GM21381 (cell line): ENCODE measurements around the gene FAM3D.

Experiments used
- ATAC-seq: cut with Tn5 transposase; IDR thresholded peaks from one replicate; pipeline ENCODE4 v1.9.1; 2021; ENCODE audit warnings: mild to moderate bottlenecking, moderate library complexity; ENCODE audit not compliant: unreplicated experiment

The FAM3D gene

GRCh38 chr3:58629629-58630028 lies 36.9 kb downstream of the FAM3D start:
- no peak for ATAC-seq

- ATAC-seq: no peak
Measured at GRCh38 chr3:58628823-58629562, 37.6 kb downstream of the FAM3D start.

DNA sequence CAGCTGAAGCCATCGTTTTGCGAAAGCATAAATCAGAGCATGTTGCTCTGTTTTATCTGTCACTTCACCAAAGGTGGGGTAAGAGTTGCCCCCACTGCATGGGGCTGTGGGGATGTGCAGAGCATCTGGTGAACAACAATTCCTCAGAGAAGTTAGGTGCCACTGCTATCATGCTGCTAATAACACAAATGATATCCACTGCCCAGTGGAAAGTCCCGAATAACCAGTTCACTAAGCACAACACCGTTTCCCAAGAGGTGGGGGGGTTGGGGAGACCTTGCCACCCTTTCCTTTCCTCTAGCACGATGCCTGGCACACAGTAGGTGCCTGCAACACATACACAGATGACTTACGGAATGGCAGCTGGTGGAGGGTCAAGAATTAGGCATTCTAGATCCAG lies 38.6 kb downstream of the FAM3D start:
- ATAC-seq: no peak

- ATAC-seq: no peak
Measured at GRCh38 chr3:58627570-58627885, 39.0 kb downstream of the FAM3D start.

DNA sequence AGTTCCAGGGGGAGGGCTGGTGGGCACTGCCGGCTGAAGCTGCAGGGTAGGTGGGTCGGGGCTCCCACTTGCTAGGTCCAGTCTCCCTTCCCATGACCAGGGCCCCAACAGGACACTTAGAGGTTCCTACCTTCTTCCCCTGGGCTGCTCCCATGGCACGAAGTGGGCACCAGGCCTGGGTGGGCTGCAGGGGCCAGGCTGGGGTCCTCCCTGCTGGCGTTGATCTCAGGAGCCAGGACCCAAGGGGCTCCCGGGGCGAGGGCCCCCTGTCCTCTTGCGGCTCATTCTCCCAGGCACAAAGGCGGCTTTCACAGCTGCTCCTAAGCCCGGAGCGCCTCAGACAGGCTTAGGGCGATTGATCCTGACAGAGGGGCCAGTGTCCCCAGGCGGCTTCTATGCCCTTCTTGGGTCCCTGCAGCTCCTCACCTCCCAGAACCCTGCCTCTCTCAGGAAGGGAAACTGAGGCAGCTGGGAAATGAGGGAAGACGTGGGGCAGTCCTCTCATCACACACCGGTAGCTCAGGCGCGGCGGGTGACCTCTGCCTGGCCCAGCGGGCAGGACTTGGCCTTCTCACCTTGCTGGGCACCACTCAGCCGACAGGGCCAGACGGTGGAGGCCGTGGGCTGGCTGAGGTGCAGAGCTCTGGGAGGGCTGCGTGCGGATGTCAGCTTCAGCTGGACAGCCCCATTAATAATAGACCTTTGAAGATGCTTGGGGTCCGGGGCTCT lies 39.6 kb downstream of the FAM3D start:
- ATAC-seq: no peak

- no peak for ATAC-seq
Measured at GRCh38 chr3:58625196-58625824, 41.3 kb downstream of the FAM3D start.

DNA sequence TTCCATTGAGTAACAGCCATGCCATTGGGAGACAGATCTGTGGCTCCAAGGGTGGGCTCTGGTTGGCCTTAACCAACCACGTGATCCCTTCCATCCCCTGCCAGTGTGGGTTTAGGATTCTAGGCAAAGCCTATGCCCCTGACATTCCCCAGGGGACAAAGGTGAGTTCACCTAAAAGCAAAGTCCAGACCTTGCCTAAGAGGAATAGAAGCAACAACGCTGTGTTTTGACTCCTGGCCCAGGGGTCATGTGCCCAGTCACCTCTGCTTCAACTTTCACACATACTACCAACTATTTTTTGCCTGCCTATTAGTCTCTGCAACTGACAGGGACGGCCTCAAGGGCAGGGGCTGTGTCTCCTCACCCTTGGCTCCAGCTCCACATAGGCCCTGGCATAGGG lies 42.0 kb downstream of the FAM3D start:
- no peak for ATAC-seq

GRCh38 chr3:58623961-58624360 lies 42.6 kb downstream of the FAM3D start:
- ATAC-seq: no peak

DNA sequence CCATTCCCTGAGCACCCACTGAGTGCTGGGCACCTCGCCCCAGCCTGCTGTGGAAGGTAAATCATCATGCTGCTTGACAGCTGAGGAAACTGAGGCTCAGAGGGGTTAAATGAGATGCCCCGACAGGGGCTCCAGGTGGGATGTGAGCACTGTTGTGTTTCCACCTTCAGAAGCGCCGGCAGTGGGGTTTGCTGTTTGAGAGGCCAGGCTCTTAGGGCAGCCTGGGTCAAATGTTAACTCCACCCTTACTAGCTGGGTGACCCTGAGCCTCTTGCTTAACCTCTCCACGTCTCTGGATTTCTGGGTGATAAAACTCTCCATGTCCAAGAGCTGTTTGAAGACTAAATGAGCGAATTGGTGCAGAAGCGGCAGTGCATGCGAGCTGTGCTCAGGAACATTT lies 43.1 kb downstream of the FAM3D start:
- ATAC-seq: no peak

DNA sequence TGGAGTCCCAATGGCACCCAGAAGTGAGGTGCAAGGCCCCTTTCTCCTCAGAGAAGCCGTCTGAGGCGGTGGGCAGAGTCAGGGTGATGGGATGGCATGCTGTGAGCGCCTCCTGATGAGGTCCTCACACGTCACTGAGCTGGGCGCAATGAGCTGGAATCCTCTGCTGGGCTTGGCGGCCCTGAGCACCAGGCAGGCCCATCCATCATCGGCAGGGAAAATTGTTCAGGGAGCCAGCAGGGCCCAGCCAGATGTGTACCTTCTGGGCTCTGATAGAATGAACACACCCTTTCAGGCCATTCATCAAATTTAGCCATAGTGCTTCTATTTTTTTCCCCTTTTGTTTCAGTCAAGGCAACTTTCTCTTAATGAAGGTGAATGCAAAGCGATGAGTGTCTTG lies 43.7 kb downstream of the FAM3D start:
- ATAC-seq: no peak

- no peak for ATAC-seq
Measured at GRCh38 chr3:58622436-58622835, 44.1 kb downstream of the FAM3D start.

- no peak for ATAC-seq
Measured at GRCh38 chr3:58621086-58621830, 45.3 kb downstream of the FAM3D start.

DNA sequence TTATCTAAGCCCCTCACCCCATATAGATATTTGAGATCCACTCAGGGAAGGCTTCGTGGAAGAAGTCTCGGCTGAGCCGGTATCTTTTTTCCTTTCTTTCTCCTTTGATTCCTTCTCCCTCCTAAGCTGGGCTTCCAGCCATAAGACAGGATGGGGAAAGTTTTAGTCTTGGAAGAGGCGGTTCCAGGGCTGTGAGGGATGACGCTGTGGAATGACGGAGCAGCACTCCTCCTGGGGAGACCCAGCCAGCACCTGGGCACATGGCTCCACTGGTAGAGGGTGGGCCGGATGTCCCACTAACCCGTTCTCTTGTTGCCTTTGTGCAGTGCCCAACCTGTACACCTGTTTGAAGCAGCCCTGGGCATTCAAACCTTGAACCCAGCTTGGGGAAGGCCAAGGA lies 46.2 kb downstream of the FAM3D start:
- ATAC-seq: no peak

DNA sequence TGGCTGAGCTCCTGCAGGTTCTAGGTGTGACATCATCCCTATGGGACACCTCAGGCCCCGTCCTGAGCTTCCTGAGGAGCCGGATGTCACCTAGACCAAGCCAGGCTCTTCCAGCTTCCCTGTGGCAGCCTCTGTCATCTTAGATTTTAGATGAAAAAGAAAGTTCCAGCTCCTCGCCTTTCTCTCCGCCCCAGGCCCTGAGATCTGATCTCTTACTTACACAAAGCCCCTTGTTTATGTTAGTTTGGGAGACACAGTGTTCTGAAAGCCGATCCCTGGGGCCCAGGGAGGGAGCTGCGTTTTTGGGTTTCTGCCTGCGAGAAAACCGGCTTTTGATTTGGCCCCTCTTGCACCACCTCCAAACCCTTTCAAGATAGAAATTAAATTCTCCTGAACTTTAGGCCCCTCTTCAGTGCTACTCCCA lies 49.2 kb downstream of the FAM3D start:
- ATAC-seq: no peak

- no peak for ATAC-seq
Measured at GRCh38 chr3:58613236-58614132, 53.1 kb downstream of the FAM3D start.

DNA sequence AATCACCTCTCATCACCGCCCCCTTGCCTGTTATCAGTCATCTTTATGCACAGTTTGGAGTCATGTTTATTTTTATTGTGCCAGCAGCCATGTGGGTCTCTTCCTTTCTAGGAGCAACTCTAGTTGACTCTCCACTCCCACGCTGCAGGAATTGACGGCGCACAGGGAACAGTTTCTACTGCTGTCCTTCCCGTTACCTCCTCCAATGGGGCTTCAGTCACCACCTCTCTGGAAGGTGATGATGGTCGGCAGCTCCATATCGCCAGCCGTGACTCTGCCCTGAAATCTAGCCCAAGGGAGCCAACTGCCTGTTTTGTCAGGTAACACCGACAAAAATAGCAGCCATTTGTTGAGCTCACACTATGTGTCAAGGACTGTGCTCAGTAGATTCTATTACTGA lies 53.7 kb downstream of the FAM3D start:
- no peak for ATAC-seq

- ATAC-seq: peak; percentile 49
Measured at GRCh38 chr3:58609990-58610389, 56.6 kb downstream of the FAM3D start.

DNA sequence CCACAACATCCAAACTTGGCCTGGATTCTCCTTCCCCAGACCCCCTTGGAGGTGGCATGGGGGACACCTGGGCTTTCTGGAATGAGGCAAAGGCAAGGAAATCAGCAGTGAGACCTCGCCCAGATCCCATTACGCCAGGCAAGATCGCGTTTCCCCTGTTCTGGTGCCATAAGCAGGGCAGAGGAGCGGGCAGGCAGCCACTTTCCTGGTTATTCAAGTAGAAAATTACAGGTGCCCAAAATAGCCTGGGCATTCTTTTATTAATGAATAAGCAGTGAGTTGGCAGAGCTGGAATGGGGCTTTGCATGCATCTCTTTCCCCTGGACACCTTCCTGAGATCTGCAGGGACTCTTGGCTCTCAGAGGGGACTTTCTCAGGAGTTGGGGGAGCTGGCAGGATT lies 57.9 kb downstream of the FAM3D start:
- ATAC-seq: no peak

DNA sequence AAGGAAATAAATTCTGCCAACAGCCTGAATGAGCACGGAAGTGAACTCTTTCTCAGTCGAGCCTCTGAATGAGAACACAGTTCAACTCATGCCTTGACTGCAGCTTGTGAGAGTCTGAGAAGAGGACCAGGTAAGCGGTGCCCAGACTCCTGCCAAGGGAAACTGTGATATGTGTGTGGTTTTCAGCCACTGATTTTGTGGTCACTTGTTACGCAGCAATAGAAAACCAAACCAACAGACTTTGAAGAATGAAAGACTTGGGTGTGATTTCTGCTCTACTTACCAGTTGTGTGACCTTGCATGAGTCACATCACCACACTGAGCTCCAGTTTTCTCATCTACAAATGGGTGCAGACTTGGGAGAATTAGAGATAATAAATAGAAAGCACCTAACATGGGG lies 58.8 kb downstream of the FAM3D start:
- no peak for ATAC-seq

DNA sequence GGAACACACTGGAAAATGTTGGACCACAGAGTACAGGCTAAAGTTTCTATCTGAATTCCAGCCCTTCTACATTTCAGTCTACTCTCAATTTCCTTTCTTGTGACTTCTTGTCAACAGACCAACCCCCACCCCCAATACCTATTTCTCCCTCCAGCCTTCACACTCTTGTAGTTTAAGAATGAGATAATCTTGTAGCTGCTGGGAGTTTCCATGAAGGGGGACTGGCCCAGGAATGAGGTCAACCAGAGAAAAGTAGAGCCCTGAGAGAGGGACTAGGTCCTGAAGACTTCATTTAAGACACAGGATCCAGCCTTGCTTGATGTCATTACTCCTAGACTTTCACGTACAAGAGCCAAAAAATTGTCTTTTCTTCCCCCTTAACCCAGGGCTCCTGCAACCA lies 59.9 kb downstream of the FAM3D start:
- no peak for ATAC-seq

DNA sequence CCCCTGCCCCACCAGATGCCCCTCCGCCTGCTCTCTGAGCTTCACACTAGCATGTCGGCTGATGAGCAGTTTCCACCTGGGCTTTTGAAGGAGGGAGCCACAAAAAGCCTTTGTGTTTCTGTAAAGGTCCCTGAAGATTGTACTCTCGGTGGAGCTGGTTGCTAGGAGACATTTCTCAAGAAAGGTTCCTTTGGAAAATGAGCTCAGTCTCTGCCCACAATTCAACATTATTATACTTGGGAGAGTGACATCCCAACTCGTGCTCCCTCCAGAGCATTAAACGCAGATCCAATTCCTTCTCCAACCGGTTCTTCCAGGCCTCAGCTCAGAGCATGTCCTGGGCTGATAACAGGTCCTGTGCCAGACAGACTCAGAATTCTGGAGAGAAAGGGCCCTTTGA lies 62.5 kb downstream of the FAM3D start:
- ATAC-seq: no peak
